Endothelial cell of umbilical vein (primary cell): ENCODE data around the gene CCDC91.

Source experiments
- CTCF ChIP-seq, 2 donors: IDR thresholded peaks; 1 replicate in 1 of 2; 2 replicates in 1 of 2; pipeline ENCODE4 v1.5.1; 2011; ENCODE audit warnings: low read length in 2 of 2, mild to moderate bottlenecking in 2 of 2, moderate library complexity in 2 of 2, control low read depth in 1 of 2, inconsistent platforms in 1 of 2, low read depth in 1 of 2; ENCODE audit not compliant: insufficient read depth in 1 of 2; ENCODE audit errors: extremely low read depth in 1 of 2
- EZH2 ChIP-seq: IDR thresholded peaks from 2 replicates; pipeline ENCODE4 v1.6.1; 2012; ENCODE audit warnings: borderline replicate concordance, low read depth, mild to moderate bottlenecking, moderate library complexity, low read length, inconsistent platforms; ENCODE audit not compliant: severe bottlenecking
- FOS ChIP-seq: IDR thresholded peaks from 2 replicates; pipeline ENCODE4 v1.6.1; 2011; ENCODE audit warnings: mild to moderate bottlenecking, low read length, moderate library complexity, borderline replicate concordance; ENCODE audit not compliant: insufficient read depth
- JUN ChIP-seq: IDR thresholded peaks from 2 replicates; pipeline ENCODE4 v1.6.1; 2011; ENCODE audit warnings: borderline replicate concordance, low read depth; ENCODE audit not compliant: insufficient read length, insufficient read depth
- MAX ChIP-seq: IDR thresholded peaks from 2 replicates; pipeline ENCODE4 v1.6.1; 2011; ENCODE audit not compliant: insufficient read depth, insufficient read length
- MYC ChIP-seq: IDR thresholded peaks from one replicate; pipeline ENCODE4 v1.6.1; 2011; ENCODE audit warnings: mild to moderate bottlenecking, low read depth, low read length
- POLR2A ChIP-seq: IDR thresholded peaks from 2 replicates; pipeline ENCODE4 v1.6.1; 2012; ENCODE audit warnings: low read depth, mild to moderate bottlenecking, control low read depth, low read length
- POLR2AphosphoS5 ChIP-seq: IDR thresholded peaks from 2 replicates; pipeline ENCODE4 v1.6.1; 2012; ENCODE audit warnings: low read depth, mild to moderate bottlenecking, control low read depth, low read length, moderate library complexity; ENCODE audit not compliant: insufficient read depth

GRCh38 chr12:28527631-28528249 is 337.5 kb downstream of the CCDC91 start:
- no peak for TF ChIP-seq MAX
- no peak for TF ChIP-seq CTCF (IDR thresholded peaks at IDR 0.05; ENCODE audit: extremely low read depth in 1 of 2, insufficient read depth in 1 of 2, low read depth in 1 of 2, low read length in 2 of 2)
- TF ChIP-seq EZH2, result no peak
- no peak for TF ChIP-seq POLR2A
- no peak for TF ChIP-seq POLR2AphosphoS5
- TF ChIP-seq MYC, result no peak
- no peak for TF ChIP-seq FOS
- TF ChIP-seq JUN, result no peak
